Measurements from ENCODE around the gene ME2.

GRCh38 chr18:50855976-50856757 is 22.8 kb upstream of the ME2 start:
- TF ChIP-seq CTCF (IDR thresholded peaks at IDR 0.05; ENCODE audit: low read depth, low read length, poor library complexity, severe bottlenecking) (no peak), EZH2phosphoT487 (IDR thresholded peaks at IDR 0.05; ENCODE audit: borderline replicate concordance, low read length) (no peak)
